ENCODE data around the gene AQR.
"Not testable (repeated sequence)": the region's sequence is repeated elsewhere in the genome, so short reads cannot be mapped to it uniquely, and the experiment has no call there.

Gene AQR

GRCh38 chr15:34952481-34952880, 17.1 kb downstream of the AQR start:
- DNase-seq, result no peak

DNA sequence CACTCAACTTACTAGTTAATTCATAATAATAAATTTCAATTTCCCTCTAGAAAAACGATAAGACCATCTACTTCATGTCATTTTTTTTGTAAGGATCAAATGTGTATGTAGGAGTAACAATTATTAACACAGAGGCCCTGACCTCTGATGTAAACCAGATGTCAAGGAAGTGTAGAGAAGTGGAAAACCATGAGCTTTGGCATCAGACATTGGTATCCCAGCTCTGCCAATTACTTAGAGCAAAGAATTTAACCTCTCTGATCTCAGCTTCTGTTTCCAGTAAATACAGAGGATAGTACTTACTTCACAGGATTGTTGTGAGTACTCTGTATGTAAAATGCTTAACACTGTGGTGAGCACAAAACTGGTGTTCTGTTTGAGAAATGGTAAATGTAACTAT, 17.5 kb downstream of the AQR start:
- no peak for DNase-seq

DNA sequence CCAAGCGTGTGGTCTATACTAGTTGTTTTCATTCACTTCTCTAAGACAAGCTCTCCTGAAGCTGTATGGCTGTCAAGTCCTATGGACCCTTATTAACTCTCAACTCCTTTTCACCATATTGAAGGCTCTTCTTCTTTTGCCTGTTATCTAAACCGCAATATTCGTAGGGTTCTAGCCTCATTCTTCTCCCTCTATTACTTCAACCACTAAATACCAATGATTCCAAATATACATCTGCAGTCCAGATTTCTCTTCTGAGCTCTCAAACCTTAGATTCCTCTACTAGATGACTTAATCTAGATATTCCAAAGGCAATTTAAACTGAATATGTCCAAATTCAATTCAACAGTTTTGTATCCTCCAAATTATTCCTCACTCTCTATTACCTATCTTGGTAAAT, 24.6 kb downstream of the AQR start:
- no peak for DNase-seq

- DNase-seq, result no peak
Measured at GRCh38 chr15:34943711-34944110, 25.8 kb downstream of the AQR start.

- not testable (repeated sequence) for DNase-seq
Measured at GRCh38 chr15:34943264-34943663, 26.3 kb downstream of the AQR start.

GRCh38 chr15:34942363-34942762, 27.2 kb downstream of the AQR start:
- DNase-seq, result no peak

- peak; percentile 82 for DNase-seq
Measured at GRCh38 chr15:34941831-34942230, 27.7 kb downstream of the AQR start.

DNA sequence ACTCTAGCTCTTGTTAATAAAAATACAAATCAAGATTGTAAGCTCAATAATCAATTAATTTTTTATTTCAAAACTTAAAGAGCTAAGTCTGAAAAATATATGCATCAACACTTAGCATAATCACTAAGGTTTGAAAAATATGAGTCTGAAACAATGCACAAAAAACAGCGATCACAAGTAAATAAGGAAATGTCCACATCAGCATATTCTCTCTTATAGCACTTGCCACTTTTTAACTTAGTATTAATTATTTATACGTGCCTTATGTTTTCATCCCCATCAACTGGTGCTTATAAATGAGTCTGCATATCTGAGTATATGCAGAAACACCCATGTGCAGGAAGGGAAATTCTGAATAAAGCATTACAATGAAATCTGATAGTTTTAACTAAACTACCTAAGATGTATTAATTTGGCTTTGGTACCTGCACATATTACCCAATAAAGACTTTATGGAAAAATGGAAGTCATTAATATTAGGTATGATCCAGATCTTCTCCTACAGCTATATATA, 28.3 kb downstream of the AQR start:
- no peak for DNase-seq

GRCh38 chr15:34933432-34933975, 36.0 kb downstream of the AQR start:
- no peak for DNase-seq

- not testable (repeated sequence) for DNase-seq
Measured at GRCh38 chr15:34928349-34928748, 41.2 kb downstream of the AQR start.

DNA sequence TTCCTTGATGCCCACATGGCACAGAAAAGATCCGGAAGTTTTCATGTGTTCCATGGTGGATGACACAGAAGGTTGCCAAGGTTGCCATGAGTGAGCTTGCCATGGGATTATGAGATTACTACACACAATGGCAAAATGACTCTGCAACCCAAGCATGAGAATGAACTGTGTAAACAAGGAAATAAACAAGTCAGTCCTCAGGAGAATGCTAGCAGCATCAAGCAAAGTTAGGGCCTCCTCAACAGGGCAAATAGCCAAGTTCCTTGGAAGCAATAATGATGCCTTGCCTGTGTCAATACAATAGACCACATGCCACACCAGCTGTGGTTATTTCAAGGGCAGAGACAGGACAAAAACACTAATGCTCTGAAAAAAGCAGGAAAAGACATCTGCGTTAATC, 41.8 kb downstream of the AQR start:
- no peak for DNase-seq

- no peak for DNase-seq
Measured at GRCh38 chr15:34914317-34914716, 55.2 kb downstream of the AQR start.

DNA sequence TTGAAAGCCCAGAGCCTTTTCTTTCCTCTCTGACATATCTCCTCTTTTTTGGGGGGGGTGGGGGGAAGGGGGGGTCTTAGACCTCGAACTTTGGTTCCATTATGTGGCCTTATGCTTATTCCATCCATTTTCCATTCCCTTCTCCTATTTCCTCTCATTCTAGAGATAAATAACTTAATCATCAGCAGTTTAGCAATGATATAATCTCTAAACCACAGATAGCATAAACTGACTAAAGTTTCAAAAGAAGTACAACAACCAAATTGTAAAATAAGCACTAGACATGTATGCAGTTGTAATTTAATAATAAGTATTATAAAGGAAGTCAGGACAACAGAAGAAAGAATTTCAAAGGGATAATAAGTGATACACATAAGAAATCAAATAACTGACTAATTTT, 64.5 kb downstream of the AQR start:
- no peak for DNase-seq

DNA sequence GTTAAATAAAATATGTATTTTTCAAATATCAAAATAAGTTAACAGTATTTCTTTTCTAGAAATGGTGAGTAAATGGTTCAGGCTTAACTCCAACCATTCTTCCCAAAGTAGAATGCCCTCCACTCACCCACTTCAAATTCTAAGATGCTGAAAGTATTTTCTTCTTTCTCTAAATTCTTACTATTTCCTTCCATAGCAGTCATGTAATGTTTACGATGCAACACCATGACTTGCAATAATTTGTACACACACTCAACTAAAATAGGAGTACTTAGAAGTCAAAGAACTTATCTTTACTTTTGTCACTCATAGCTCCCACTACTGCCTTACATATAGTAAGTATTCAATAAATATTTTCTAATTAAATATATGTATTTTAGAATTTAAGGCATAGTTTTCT, 65.0 kb downstream of the AQR start:
- peak; percentile 15 for DNase-seq

DNA sequence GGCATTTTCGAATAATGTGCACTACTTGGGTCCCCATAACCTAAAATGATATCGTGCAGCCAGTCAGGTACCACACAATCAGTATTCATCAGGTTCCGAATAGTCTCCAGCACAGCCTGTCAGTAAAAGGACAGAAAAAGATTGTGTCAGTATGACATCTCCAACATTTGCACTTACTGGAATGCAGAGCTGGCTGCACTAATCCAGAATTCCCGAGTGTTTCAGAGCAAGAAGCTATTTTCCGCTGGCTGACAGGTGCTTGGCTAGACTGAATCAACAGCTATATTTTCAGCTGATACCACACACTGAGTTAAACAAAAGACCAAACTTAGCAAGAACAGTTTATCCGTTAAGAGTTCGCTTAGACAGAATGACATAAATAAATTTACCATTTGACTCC, 68.8 kb downstream of the AQR start:
- no peak for DNase-seq

GRCh38 chr15:34896183-34896582, 73.4 kb downstream of the AQR start:
- DNase-seq, result no peak

GRCh38 chr15:34893967-34894366, 75.6 kb downstream of the AQR start:
- DNase-seq, result no peak

DNA sequence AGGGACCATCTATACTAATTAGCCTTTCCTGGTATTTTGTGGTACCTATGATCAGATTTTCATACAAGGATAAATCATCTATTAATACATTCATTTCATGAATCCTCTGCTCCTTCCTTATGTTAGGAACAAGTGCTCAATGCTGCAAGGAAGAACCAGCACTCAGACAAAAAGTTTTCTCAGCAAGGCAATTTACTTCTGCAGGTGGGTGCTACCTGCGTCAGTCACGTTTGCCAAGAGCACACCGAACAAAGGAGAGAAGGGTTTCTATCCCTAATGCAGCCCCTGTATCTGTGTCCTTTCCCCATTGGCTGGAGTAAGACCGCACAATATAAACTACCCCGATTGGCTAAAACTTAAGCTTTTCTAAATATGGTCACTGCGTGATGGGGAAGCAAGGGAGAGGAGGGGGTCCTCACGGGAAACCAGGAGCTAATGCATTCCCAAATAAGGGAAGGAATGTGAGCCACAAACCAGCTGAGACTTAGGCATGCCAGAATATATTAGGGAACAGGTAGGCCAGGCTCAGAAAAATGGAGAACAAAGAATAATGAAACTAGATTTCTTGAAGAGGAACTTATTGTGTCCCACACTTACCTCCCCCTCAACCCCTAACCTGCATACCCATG, 76.5 kb downstream of the AQR start:
- no peak for DNase-seq

DNA sequence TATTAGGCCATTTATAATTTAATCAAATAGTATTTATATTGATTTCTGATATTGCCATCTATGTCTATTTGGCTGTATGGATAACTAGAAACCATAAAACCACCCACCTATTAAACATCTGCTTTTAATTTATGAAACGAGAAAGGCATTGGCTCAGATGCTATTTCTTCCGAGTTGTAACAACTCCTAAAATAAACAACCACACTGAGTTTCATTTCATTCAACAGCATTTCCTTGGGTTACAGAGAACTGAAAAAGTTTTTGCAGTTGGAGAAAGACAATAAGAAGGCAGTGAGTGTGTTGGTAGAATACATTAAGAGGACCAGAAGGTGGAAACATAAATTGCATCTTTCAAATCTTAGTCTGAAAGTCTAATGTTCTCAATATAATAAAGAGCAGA, 79.1 kb downstream of the AQR start:
- DNase-seq, result no peak

DNA sequence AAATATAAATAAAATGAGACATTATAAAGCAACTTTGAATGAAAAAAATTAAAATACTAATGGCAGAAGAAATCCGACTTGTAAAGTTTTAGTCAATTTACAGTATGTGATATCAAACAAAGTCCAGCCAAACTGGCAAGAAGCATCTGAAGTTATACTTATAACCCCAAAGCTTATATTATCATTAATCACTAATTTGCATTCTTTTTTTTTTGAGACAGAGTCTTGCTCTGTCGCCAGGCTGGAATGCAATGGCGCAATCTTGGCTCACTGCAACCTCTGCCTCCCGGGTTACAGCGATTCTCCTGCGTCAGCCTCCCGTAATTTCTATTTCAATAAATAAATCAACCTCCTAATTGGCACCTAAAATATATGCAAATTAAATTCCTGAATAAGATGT, 80.1 kb downstream of the AQR start:
- DNase-seq, result no peak

GRCh38 chr15:34886134-34886533, 83.4 kb downstream of the AQR start:
- no peak for DNase-seq

DNA sequence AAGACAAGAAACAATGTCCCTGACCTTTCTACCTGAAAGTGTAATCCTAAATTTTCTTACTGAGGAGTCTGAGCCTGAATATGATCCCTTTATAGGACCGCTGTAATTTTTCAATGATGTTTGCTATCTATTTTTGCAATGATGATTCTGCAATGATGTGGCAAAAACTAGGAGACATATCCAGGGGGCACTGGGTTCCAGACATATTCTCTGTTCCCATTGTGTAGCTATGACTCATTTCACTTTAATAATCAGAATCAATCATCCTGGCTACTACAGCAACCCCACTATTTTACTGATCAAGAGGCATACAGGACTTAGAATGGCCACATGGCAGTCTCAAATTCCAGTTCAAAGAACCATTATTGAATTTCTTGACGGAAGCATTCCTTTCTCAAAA, 85.9 kb downstream of the AQR start:
- DNase-seq, result no peak

DNA sequence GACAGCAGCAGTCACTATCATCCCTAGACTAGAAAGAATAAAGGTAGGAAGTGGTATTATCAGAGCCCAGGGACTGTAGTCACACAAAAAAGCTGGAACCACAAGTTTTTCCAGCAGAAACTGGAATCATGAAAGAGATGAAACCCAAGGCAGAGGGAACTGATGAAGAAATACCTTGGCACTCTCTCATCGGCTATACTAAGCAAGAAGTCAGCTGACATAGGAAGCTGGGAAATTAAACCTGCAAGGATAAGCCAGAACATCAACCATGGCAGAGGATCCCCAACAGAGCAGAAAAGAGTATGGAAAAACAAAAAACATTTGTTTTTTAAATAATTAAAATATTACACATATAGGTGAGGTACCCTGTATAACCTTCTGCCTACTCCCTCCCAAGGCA, 86.5 kb downstream of the AQR start:
- DNase-seq, result no peak

DNA sequence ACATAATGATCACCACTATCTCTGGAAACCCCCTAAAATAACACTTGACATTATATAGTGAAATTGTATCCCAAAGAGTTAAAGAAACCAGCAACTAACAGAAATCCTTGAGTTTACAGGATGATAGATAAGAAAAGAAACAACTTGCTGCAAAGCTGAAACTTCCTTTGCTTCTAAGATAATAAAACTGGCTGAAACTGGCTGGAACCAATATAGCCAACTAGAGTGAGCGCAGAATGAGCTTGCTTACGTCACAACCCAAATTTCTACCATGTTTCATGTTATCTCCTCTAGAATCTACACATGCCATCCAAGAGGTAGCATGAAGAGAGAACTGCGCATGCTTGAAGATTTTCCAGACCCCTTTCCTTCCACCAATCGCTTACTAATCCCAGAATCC, 90.4 kb downstream of the AQR start:
- peak; percentile 25 for DNase-seq

DNA sequence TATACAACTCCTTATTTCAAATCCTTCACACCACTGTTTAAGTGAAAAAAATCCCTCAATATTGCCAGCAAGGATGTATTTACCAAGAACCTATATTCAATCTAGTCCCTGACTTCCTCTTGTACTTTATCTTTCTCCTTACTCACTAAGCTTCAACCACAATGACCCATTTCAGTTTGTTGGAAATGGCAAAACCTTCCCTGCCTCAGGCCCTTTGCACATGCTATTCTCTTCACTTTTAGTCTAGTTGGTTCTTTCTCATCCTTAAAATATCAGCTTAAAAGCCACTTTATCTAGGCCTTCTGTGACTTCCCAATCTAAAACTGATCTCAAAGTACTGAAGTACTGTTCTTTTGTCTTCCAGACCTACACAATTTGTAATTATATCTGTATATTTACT, 92.9 kb downstream of the AQR start:
- DNase-seq, result peak; percentile 17
